GM12891 (cell line): ENCODE measurements around the gene SULT1C2.

Experiments
- POLR2A ChIP-seq: IDR thresholded peaks from 2 replicates; pipeline ENCODE4 v1.6.1; 2011; ENCODE audit warnings: low read depth, low read length, control low read depth
- POLR2AphosphoS5 ChIP-seq: IDR thresholded peaks from 2 replicates; pipeline ENCODE4 v1.6.1; 2011; ENCODE audit warnings: low read depth, low read length, control low read depth

- TF ChIP-seq POLR2A (no peak), POLR2AphosphoS5 (no peak)
Observed at GRCh38 chr2:108346827-108347226, 58.1 kb downstream of the SULT1C2 start.
